Measurements from ENCODE around the gene B3GNT8.
"Not testable (repeated sequence)": the region's sequence is repeated elsewhere in the genome, so short reads cannot be mapped to it uniquely, and the experiment has no call there.

The B3GNT8 gene, protein sequence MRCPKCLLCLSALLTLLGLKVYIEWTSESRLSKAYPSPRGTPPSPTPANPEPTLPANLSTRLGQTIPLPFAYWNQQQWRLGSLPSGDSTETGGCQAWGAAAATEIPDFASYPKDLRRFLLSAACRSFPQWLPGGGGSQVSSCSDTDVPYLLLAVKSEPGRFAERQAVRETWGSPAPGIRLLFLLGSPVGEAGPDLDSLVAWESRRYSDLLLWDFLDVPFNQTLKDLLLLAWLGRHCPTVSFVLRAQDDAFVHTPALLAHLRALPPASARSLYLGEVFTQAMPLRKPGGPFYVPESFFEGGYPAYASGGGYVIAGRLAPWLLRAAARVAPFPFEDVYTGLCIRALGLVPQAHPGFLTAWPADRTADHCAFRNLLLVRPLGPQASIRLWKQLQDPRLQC

DNA sequence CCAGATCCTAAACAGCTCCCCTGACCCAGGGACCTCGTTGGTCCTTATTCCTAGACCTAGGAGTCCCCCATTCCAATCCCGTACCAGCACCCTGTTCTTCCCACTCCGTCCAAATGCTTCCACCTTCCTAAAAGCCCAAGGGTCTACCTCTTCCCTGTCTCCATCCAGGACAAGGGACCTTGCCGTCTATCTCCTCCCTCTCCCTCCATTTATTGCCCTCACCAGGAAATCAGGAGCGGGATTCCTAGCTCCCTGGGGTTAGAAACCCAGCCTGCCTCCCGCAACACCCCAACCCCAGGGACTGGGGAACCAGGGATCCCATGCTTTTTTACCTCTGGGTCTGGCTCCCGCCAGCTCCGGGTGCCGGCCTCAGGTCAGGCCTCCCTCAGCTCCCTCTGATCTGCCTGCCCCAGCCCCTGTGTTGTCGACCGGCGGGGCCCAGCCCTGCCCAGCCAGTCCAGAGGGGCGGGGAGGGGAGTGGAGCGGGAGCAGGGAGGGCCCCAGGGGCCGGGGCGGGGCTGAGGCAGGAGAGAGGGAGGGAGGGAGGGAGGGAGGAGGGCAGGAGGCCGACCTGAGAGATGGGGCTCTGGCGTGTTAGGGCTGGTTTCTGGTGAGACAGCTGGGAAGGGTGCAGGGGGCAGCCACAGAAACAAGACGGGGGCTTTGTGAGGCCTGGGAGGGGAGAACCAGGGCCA is at the start of gene B3GNT8:
TSS of gene B3GNT8 (minus strand) at position 423 of the 695 bp plus-strand sequence. CDS start 596 bp downstream, outside the sequence.
- no peak for DNase-seq (ENCODE audit: insufficient read length, low spot score)
- FAIRE-seq, result no peak

DNA sequence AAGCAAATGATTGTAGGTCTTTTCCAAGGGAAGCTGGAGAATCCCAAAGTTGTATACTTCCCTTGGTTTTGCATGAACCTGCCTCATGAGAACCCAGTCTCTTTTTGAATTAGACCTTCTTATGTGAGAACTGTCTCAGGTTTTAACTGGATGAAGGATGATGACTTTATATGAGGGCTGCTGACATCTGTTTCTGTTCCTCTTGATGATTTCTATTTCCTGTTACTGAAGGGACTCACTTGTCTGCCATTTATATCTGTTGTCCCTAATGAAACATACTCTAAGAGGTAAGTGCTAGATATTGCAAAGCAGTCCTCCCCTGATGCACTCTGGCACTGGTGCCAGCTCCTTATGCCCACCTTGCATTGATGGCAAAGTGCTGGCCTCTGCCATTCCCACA is 49.4 kb upstream of the B3GNT8 start:
- FAIRE-seq (no peak), DNase-seq (ENCODE audit: insufficient read length, low spot score) (no peak)

DNA sequence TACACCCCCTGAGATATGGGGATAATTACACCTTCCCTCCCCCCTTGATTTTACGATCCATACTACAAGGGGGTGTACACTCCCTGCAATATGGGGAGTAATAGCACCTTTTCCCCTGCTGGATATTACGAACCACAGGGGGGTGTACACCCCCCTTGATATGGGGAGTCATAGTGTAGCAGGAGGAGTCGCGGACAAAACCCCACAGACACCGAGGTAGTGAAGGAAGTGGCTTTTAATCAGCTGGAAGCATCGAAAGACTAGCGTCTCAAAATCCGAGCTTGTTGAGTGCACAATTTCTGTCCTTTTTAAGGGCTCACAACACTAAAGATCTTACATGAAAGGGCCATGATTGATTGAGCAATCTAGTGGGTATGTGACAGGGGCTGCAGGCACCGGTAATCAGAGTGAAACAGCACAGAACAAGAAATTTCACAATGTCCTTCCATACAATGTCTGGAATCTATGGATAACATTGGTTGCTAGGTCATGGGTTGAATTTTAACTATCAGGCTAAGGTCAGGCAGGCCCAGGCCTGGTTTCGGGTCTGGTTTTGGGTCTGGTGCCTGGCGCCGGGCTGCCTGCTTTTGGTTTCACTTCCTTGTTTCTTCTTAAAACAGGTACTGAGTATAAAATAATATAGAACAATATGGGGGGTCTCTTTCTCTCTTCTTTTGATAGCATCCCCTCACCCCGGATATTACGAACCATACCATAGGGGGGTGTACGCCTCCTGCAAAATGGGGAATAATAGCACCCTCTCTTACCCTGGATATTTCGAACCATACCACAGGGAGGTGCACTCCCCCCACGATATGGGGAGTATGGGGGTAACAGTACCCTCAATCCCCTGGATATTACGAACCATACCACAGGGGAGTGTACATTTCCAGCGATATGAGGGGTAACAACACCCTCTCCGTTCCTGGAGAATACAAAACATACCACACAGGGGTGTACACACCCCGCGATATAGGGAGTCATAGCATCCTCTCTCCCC is 36.4 kb upstream of the B3GNT8 start:
- FAIRE-seq, result peak; percentile 42
- not testable (repeated sequence) for DNase-seq (ENCODE audit: insufficient read length, low spot score)

DNA sequence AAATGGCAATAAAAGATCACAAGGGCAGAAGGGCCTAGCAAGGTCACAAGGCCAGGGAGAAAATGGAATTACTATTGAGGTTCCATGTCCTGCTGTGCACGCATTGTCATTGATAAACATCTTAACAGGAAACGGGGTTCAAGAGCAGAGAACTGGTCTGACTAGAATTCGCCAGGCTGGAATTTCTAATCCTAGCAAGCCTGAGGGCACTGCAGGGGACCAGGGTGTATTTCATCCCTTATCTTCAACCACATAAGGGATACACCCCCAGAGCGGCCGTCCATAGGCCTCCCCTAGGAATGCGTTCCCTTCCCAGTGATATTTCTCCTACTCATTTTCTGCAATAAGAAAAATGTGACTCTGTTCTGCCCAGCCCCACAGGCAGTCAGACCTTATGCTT is 35.3 kb upstream of the B3GNT8 start:
- FAIRE-seq, result no peak
- no peak for DNase-seq (ENCODE audit: insufficient read length, low spot score)

DNA sequence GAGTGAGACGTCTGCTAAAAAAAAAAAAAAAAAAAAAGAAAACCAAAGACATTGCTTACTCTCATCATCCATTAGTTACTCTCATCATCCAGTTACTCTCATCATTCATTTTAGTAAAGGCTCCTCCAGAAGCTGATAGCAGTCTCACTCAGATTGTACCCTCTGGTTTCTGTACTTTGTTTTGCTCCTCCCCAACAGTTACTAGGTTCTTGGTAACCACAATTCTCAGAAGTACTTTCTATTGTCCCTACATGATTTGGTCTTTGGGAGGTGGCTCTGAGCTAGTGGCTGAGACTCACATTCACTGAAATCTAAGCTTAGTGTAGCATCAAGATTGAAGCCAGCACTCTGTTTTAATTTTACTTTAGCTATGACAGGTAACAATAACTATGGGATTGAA is 30.1 kb upstream of the B3GNT8 start:
- DNase-seq (ENCODE audit: insufficient read length, low spot score) (no peak), FAIRE-seq (no peak)

DNA sequence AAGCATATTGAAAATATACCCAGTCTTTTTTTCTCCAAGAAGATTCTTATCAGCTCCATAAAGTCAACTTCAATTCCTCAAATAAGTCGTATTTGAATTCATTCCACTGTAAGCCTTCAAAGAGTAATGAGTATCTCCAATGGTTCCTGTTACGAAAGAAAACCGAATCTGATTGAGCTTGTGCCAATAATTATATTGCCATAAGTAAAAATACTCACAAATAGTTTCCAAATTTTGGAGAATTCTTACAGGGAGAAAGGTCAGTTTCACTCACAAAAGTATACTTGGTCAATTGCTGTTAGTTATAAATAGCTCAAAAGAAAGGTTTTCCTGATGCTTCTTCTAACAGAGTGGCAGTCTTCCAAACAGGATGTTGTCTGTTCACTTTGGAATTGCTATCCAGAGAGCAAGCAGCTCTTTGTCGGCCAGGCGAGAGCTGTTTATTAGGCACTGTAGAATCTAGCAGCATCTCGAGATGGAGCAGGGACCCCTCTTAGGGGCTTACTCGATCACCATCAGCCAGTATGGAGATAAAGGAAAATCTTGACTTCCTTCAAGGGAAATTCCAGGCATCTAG is 29.3 kb upstream of the B3GNT8 start:
- DNase-seq (ENCODE audit: insufficient read length, low spot score) (no peak), FAIRE-seq (no peak)

DNA sequence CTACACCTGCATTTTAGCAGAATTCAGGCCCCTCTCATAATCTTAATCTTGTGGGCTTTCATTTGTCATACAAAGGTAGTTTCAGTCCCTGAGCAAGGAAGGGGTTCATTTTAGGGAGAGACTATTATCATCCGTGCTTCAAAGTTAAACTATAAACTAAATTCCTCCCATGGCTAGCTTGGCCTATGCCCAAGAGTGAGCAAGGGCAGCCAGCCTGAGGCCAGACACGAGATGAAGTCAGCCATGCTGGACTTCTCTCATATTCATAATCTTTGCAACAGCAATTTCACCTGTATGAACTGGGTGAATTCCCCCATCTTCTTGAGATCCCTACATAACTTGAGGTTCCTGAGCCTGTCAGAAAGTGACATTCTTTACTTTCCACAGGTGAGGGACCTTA is 28.8 kb upstream of the B3GNT8 start:
- FAIRE-seq, result no peak
- no peak for DNase-seq (ENCODE audit: insufficient read length, low spot score)

DNA sequence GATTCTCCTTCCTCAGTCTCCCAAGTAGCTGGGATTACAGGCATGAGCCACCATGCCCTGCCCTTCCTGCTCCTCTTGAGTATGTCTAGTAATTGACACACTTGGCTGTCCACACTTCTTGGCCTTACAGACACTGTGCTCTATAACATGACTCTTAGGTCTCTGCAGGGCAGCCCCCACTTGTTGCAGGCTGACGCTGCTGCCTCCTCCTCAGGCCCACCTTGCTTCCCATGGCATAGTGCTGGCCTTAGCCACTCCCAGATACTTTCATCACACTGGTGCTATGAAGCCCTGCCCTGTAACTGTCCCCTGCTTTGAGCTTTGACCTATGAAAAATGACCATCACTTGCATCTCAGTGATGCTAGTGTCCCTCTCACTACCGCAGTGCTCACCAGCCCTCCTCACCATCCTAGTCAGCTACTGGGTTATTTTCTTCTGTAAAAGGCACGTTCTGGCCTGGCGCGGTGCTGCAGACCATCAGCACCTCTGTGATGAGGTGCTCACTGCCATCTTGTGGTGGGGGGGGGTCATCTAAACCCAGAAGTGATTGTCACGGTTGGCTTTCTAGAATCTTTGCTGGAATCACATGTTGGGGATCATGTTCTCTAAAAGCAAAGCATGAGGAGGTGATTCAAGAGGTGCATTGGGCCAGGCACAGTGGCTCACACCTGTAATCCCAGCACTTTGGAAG is 25.6 kb upstream of the B3GNT8 start:
- DNase-seq (ENCODE audit: insufficient read length, low spot score), result no peak
- no peak for FAIRE-seq

DNA sequence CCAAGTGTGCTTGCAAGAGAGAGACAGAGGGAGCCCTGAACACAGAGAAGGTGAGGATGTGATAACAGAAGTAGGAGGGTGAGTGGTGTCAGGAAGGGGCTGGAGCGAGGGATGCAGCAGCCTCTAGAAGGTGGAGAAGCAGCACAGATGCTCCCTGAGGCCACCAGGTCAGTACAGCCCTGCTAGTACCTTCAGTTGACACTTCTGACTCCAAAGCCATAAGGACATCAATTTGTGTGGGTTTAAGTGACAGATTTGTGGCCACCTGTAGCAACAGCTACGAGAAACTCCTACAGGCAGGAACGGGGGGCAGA is 22.6 kb upstream of the B3GNT8 start:
- DNase-seq (ENCODE audit: insufficient read length, low spot score), result no peak
- FAIRE-seq, result no peak

DNA sequence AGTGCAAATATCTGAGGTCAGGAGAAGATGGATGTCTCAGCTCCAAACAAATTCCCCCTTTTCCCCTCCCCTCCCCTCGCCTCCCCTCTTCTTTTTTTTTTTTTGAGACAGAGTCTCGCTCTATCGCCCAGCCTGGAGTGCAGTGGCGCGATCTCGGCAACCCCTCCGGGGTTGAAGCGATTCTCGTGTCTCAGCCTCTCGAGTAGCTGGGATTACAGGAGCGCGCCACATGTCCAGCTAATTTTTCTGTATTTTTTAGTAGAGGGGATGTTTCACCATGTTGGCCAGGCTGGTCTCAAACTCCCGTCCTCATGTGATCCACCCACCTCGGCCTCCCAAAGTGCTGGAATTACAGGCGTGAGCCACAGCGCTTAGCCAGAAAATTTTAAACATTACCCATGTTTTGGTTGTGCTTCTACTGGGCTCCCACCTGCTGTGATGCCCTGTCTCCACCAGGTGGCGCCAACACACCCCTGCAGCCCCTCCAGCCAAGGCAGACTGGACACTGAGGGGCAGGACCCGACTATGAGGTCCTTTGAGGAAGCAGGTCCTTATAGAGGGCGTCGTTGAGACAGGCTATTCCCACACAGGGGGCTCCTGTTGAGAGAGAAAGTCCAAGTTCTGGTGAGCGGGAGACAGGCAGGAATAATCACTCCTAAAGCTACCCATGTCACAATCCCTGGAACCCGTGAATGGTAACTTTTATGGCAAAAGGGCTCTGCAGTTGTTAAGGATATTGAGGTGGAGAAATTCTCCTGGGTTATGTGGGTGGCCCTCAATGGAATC is 22.1 kb upstream of the B3GNT8 start:
- peak; percentile 92 for DNase-seq (ENCODE audit: insufficient read length, low spot score)
- FAIRE-seq, result peak; percentile 82

DNA sequence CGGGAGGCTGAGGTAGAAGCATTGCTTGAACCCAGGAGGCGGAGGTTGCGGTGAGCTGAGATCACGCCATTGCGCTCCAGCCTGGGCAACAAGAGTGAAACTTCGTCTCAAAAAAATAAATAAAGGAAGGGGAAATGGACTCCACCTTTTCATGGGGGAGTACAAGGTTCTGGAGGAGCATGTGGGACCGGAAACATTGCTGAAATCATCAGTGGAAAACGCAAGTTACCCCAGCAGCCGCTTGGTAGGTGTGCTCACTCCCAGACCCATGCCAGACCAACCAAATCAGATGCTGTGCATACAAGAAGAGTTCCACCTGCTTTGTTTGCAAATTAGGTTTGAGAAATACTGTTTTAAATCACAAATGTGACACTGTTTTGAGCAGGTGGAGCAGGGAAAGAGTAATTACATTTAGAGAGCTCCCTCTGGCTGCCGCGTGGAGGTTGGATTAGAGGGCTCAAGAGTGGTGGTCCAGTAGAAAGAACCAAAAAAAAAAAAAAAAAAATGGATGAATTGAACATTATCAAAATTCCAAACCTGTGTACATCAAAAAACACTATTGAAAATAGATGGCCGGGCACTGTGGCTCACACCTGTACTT is 20.7 kb upstream of the B3GNT8 start:
- FAIRE-seq, result no peak
- no peak for DNase-seq (ENCODE audit: insufficient read length, low spot score)

DNA sequence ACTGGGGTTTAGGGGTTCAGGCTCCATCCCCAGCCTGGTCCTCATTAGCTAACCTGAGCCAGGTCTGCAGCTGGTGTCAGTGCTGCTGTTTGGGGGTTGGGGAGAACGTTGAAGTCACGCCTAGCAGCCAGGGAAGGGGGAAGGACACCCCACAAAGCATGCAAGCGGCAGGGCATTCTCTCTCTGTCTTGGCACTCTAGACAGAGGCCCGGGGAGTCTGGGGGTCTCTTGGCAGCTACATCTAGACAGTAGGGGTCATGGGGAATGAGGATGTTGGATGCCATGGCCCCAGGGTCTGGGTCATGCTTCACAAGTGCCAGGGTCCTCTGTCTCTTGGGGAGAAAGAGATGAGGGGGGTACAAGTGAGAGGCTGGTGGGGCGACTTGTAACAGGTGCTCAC is 18.4 kb upstream of the B3GNT8 start:
- no peak for FAIRE-seq
- DNase-seq (ENCODE audit: insufficient read length, low spot score), result no peak

DNA sequence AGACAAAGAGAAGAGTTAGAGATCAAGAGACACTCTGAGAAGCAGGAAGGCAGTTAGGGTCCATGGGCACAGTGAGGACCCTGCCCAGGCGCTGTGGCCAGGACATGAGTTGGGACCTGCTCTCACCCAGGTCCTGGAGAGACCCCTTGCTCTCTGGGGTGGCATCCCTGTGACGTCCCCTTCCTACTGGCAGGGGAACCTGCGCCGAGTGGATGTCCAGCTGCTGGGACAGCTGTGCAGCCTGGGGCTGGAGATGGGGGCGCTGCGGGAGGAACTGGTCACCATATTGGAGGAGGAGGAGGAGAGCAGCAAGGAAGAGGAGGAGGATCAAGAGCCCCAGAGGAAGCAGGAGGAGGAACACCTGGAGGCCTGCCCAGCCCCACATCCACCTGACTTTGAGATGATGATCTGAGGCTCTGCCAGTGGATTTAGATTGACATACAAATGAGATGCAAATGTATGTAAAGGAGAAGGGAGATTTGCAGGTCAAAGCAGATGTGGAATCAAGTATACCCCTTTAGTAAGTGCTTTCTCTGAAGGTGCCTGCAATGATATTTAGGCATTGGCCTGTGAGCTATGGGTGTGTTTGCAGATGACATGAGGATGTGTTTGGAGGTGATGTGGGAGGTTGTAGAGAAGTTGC is 16.8 kb upstream of the B3GNT8 start:
- no peak for FAIRE-seq

DNA sequence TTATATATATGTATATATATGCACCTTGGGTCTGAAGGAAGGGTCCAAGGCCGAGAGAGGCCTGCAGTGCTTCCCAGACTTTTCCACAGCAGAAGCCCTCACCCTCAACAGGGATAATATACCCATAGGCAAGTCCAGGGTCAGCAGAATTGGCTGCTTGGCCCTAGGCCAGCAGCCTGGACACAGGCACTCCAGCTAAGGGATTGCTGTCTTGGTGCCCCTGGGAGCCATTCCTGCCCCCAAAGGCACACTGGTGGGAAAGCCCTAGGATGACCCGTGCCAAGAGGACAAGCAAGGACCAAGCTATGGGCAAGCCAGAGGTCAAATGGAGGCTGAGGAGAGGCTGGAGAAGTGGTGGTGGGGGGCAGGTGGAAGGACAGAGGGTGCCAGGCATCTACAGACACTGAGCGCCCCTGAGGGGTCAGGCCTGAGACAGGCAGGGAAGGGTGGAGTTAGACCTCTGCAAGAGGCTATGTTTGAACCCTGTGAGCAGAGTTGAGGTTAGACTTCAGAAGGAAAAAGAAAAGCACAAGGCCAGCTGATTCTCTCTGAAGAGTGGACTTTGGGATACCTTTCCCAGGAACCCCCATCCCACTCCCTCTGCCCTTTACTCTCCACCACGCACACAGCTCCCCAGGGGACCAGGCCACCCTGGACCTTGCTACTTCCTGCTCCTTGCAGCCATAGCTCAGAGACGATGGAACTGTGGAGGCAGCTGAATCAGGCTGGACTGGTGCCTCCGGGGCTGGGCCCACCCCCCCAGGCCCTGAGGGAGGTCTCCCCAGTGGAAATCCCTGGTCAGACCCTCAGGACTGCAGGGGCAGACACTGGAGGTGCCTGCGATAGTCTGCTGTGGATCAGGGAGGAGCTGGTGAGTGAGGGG is 15.5 kb upstream of the B3GNT8 start, which contains the start of gene ERICH4:
TSS of gene ERICH4 (plus strand) at position 684 of the 883 bp plus-strand sequence. CDS start at position 698, 14 bp downstream.
- DNase-seq (ENCODE audit: insufficient read length, low spot score) (no peak), FAIRE-seq (no peak)

More for the DNA sequence above, 16.8 kb upstream of the B3GNT8 start:
- DNase-seq (ENCODE audit: insufficient read length, low spot score), result no peak

DNA sequence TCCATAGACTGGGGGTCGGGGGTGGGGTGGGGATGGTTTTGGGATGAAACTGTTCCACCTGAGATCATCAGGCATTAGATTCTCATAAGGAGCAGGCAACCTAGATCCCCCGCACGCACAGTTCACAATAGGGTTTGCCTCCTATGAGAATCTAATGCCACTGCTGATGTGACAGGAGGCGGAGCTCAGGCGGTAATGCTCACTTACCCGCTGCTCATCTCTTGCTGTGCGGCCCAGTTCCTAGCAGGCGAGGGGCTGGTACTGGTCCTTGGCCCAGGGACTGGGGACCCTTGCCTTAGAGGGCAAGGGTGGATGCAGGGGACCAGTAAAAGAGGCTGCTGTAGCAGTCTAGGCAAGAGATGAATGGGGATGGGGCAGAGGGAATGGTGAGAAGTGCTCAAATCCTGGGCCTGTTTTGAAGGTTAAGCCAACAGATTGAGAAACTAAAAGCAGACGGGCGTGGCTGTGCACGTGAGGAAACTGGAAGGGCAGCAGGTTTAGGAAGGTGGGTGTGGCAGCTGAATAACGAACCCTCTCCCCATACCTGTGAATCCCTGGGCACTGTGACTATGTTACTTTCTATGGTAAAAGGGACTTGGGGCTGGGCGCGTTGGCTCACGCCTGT is 14.3 kb upstream of the B3GNT8 start:
- DNase-seq (ENCODE audit: insufficient read length, low spot score) (no peak), FAIRE-seq (no peak)

DNA sequence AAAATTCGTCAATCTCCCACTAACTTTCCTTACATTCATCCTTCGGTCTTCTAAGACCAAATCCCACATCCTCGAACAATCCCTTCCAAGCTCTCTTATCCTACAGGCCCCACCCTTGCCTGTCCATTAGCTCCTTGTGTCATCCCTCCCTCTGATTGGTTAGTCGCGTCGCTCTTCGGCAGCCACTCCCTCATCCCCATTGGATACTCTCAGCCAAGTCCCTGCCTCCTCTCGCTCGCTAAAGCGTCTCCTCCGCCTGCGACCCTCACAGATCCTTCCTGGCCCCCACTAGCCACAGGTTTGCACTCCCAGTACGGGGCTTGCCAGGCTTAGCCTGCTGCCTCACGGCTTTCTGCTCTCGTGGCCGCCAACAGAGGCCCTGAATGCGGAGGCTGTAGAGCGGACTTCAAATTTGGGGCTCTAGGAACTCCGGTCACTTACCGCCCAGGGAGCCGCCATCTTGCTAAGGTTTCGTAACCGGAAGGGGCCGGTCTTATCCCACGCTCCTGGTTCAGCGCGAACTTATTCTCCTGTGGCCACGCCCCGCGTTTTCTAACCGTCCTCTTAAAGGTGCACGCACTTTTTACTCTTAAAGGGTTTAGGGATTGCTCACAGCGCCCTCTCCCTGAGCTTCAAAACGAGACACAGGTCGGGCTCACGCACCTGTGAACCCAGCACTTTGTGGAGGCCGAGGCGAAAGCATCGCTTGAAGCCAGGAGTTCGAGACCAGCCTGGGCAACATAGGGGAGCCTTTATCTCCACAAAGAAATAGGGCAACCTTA is 12.5 kb upstream of the B3GNT8 start, which contains the start of gene DMAC2:
TSS of gene DMAC2 (minus strand) at position 472 of the 782 bp plus-strand sequence. CDS start at position 459, 13 bp downstream.
- FAIRE-seq, result peak; percentile 94

More for the DNA sequence above, 12.5 kb upstream of the B3GNT8 start, which contains the start of gene DMAC2:
- DNase-seq (ENCODE audit: insufficient read length, low spot score), result peak; percentile 99
